GM12891 (cell line): ENCODE data around the gene PHKG2.
A peak's percentile ranks its signal among the peaks of the same experiment; 100 is the strongest.

Source experiments
- DNase-seq: peaks from one replicate; pipeline ENCODE4 v3.0.0; 2011; ENCODE audit warnings: low spot score; ENCODE audit not compliant: insufficient read length
- FAIRE-seq: peaks from 2 replicates; lab custom pipeline; 2011; peaks lifted over from hg19 to GRCh38; lab: Jason Lieb, UNC
- PAX5 ChIP-seq: IDR thresholded peaks from 2 replicates; pipeline ENCODE4 v1.6.1; 2011; ENCODE audit warnings: low read length, moderate library complexity, mild to moderate bottlenecking; ENCODE audit not compliant: insufficient read depth, severe bottlenecking
- POLR2A ChIP-seq: IDR thresholded peaks from 2 replicates; pipeline ENCODE4 v1.6.1; 2011; ENCODE audit warnings: low read depth, low read length, control low read depth
- POLR2AphosphoS5 ChIP-seq: IDR thresholded peaks from 2 replicates; pipeline ENCODE4 v1.6.1; 2011; ENCODE audit warnings: low read depth, low read length, control low read depth
- POU2F2 ChIP-seq: IDR thresholded peaks from 2 replicates; pipeline ENCODE4 v1.6.1; 2011; ENCODE audit warnings: low read depth, mild to moderate bottlenecking, control low read depth, low read length, moderate library complexity
- SPI1 ChIP-seq: IDR thresholded peaks from 2 replicates; pipeline ENCODE4 v1.6.1; 2011; ENCODE audit warnings: low read depth, low read length, control low read depth
- TAF1 ChIP-seq: IDR thresholded peaks from 2 replicates; pipeline ENCODE4 v1.6.1; 2011; ENCODE audit warnings: low read depth, low read length, control low read depth

PHKG2 gene

DNA sequence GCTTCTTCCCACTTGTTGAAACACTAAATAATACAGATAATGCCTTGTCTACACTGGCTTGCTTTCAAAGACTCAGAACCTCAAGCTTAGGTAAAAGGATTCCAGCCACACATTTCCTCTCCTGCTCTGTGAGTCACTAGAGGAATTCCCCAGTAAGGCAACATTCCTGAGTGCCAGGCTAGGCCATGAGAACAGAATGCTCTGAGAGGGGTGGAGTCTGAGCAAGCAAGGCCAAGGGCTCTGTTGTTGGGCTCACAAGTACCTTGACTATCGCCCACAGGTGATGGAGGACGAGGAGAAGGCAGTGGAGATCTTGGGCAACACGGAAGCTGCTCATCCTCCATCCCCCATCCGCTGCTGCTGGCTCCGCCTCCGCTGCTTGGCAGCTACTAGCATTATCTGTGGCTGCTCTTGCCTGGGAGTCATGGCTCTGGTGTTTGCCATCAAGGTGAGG is 6.7 kb upstream of the PHKG2 start:
- TF ChIP-seq POLR2A (no peak), PAX5 (no peak), SPI1 (no peak), POU2F2 (no peak), TAF1 (no peak), POLR2AphosphoS5 (no peak)
- FAIRE-seq (no peak), DNase-seq (no peak)

- no peak for FAIRE-seq
- no peak for TF ChIP-seq POLR2AphosphoS5
- no peak for TF ChIP-seq POLR2A
- TF ChIP-seq TAF1: no peak
- no peak for TF ChIP-seq SPI1
- no peak for TF ChIP-seq POU2F2
- TF ChIP-seq PAX5: no peak
These were observed 4.5 kb upstream of the PHKG2 start for GRCh38 chr16:30743716-30744115.

GRCh38 chr16:30744183-30744582 is 4.0 kb upstream of the PHKG2 start:
- DNase-seq (no peak), FAIRE-seq (no peak)
- TF ChIP-seq TAF1: no peak
- no peak for TF ChIP-seq PAX5
- no peak for TF ChIP-seq POLR2A
- TF ChIP-seq POU2F2: no peak
- TF ChIP-seq SPI1: no peak
- TF ChIP-seq POLR2AphosphoS5: no peak

More at GRCh38 chr16:30743716-30744115, 4.5 kb upstream of the PHKG2 start:
- DNase-seq: no peak

DNA sequence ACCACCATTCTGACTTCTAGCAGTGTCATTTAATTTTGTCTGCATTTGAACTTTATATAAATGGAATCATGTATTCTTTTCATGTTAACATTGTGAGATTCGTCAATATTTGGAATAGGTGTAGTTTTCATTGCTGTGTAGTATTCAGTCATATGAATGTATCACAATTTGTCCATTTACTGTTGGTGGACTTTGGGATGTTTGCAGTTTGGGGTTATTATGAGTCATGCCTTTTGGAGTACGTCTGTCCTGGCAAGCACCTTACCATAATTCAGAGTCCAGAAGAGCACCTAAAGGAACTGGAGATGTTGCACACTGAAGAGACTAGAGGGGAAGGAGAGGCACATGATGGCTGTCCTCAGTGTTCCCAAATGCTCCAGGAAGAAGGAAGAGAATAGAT is 3.1 kb upstream of the PHKG2 start:
- DNase-seq (no peak), FAIRE-seq (no peak)
- TF ChIP-seq POU2F2: no peak
- TF ChIP-seq POLR2AphosphoS5: no peak
- no peak for TF ChIP-seq SPI1
- TF ChIP-seq PAX5: no peak
- TF ChIP-seq POLR2A: no peak
- TF ChIP-seq TAF1: no peak

- no peak for FAIRE-seq
- TF ChIP-seq PAX5: no peak
- no peak for TF ChIP-seq POLR2AphosphoS5
- no peak for TF ChIP-seq POLR2A
These were observed 1.5 kb upstream of the PHKG2 start for GRCh38 chr16:30746638-30747175.

GRCh38 chr16:30747331-30747730 is 894 bp upstream of the PHKG2 start:
- TF ChIP-seq TAF1 (no peak), PAX5 (no peak)
- FAIRE-seq: no peak
- no peak for DNase-seq

More at GRCh38 chr16:30746638-30747175, 1.5 kb upstream of the PHKG2 start:
- no peak for DNase-seq

DNA sequence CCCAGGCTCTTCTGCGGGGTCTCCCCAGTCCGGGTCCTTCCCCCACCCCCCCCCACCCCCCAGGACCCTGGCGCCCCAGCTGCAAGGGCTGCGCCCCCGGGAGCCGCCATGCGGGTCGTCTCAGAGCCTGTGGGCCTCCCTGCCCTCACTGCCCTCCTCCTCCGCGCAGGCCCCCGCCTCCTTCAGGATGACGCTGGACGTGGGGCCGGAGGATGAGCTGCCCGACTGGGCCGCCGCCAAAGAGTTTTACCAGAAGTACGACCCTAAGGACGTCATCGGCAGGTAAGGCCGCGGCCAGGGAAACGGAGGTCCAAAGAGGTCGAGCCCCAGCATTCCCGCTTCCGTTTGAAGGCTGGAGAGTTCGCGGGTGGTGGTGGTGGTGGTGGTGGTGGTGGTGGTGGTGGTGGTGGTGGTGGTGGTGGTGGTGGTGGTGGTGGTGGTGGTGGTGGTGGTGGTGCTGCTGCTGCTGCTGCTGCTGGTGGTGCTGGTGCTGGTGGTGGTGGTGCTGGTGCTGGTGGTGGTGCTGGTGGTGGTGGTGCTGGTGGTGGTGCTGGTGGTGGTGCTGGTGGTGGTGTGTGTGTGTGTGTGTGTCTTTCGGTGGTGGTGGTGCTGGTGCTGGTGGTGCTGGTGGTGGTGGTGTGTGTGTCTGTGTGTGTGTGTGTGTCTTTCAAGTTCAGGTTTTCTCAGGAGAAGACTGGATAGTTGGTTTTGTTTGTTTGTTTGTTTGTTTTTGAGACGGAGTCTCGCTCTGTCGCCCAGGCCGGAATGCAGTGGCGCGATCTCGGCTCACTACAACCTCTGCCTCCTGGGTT is 615 bp downstream of the PHKG2 start:
- FAIRE-seq: no peak

GRCh38 chr16:30750201-30750600 is 2.0 kb downstream of the PHKG2 start:
- FAIRE-seq: no peak
- no peak for DNase-seq
- TF ChIP-seq POLR2A (no peak), PAX5 (no peak), POU2F2 (no peak), POLR2AphosphoS5 (no peak), TAF1 (no peak)

More for the DNA sequence above, 615 bp downstream of the PHKG2 start:
- DNase-seq: peak; percentile 61
- TF ChIP-seq SPI1: no peak
- no peak for TF ChIP-seq POU2F2
- no peak for TF ChIP-seq POLR2A

GRCh38 chr16:30750876-30751465 is 2.7 kb downstream of the PHKG2 start:
- no peak for FAIRE-seq
- TF ChIP-seq POU2F2 (no peak), POLR2AphosphoS5 (no peak), TAF1 (no peak), SPI1 (no peak), POLR2A (no peak), PAX5 (no peak)
- DNase-seq: no peak

- DNase-seq (no peak), FAIRE-seq (no peak)
- TF ChIP-seq POU2F2 (no peak), TAF1 (no peak), SPI1 (no peak), PAX5 (no peak), POLR2AphosphoS5 (no peak), POLR2A (no peak)
These were observed 5.4 kb downstream of the PHKG2 start for GRCh38 chr16:30753596-30753995.
